HTERT RPE-1 (cell line): Measurements from ENCODE around the gene CHL1.

Source experiments
- in situ Hi-C: fragments of 300-500 bp; cut with MboI; formaldehyde crosslinking; loops from 4 replicates; pipeline ENCODE4 v1.14.3; 2020; ENCODE audit warnings: low sequenced_read_pairs

The CHL1 gene

GRCh38 chr3:212432-212831, 15.9 kb downstream of the CHL1 start:
- in situ Hi-C loops, result no loop called here

GRCh38 chr3:217099-217813, 20.7 kb downstream of the CHL1 start:
- in situ Hi-C loops, result no loop called here

GRCh38 chr3:217948-218347, 21.4 kb downstream of the CHL1 start:
- in situ Hi-C loops, result no loop called here

GRCh38 chr3:228442-229182, 32.0 kb downstream of the CHL1 start:
- in situ Hi-C loops, result no loop called here

GRCh38 chr3:229183-229661, 32.7 kb downstream of the CHL1 start:
- in situ Hi-C loops, result no loop called here

GRCh38 chr3:236881-237280, 40.3 kb downstream of the CHL1 start:
- in situ Hi-C loops, result no loop called here

GRCh38 chr3:242602-243355, 46.2 kb downstream of the CHL1 start:
- in situ Hi-C loops, result no loop called here

GRCh38 chr3:243356-243725, 46.8 kb downstream of the CHL1 start:
- in situ Hi-C loops, result no loop called here

GRCh38 chr3:244041-244440, 47.5 kb downstream of the CHL1 start:
- in situ Hi-C loops, result no loop called here

- in situ Hi-C loops, result no loop called here
Observed at GRCh38 chr3:247916-248315, 51.4 kb downstream of the CHL1 start.

- in situ Hi-C loops, result no loop called here
Observed at GRCh38 chr3:248864-249520, 52.4 kb downstream of the CHL1 start.

- in situ Hi-C loops, result no loop called here
Observed at GRCh38 chr3:249587-250262, 53.2 kb downstream of the CHL1 start.

GRCh38 chr3:256501-256900, 59.9 kb downstream of the CHL1 start:
- in situ Hi-C loops, result no loop called here

- in situ Hi-C loops, result no loop called here
Observed at GRCh38 chr3:257826-258225, 61.3 kb downstream of the CHL1 start.

GRCh38 chr3:260898-261297, 64.3 kb downstream of the CHL1 start:
- in situ Hi-C loops, result no loop called here

GRCh38 chr3:263393-263792, 66.8 kb downstream of the CHL1 start:
- in situ Hi-C loops, result no loop called here

GRCh38 chr3:264394-265156, 68.0 kb downstream of the CHL1 start:
- in situ Hi-C loops, result no loop called here

GRCh38 chr3:267101-267500, 70.5 kb downstream of the CHL1 start:
- in situ Hi-C loops, result no loop called here

GRCh38 chr3:270688-271087, 74.1 kb downstream of the CHL1 start:
- in situ Hi-C loops, result no loop called here

- in situ Hi-C loops, result no loop called here
Observed at GRCh38 chr3:274927-275326, 78.4 kb downstream of the CHL1 start.
